ENCODE data around the gene TMEM14C. TPM values are rescaled to one million over a fixed set of nuclear protein-coding genes. Genes with fewer than 3 reads are reported as not detected.
"Not testable (repeated sequence)": the region's sequence is repeated elsewhere in the genome, so short reads cannot be mapped to it uniquely, and the experiment has no call there.

TMEM14C gene
- total and polyA plus RNA-seq, 12 donors, result 105 to 312 (median 162) TPM

DNA sequence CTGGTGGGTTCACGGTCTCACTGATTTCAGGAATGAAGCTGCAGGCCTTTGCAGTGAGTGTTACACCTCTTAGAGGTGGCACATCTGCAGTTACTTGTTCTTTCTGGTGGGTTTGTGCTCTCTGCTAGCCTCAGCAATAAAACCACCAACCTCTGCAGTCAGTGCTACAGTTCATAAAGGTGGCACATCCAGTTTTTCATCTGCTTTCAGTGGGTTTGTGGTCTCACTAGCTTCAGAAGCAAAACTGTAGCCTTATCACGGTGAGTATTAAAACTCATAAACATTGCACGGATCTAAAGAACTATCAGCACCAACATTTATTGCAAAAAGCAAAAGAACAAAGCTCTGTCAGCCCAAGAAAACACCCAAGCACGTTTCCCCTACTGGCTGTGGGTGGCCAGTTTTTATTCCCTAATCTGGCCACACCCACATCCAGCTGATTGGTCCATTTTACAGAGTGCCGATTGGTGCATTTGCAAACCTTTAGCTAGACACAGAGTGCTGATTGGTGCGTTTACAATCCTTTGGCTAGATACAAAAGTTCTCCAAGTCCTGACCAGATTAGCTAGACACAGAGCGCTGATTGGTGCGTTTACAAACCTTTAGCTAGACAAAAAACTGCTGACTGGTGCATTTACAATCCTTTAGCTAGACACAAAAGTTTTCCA lies 3.4 kb upstream of the TMEM14C start:
- Histone ChIP-seq H3K4me1 (replicated peaks in 1 of 2) (peaks cover 9 to 18% of the 10 kb centered on the region in 2 donors), H3K27ac (peak overlapping the region in 2 of 5 donors; percentile 54 to 78), H3K36me3 (replicated peaks in 1 of 2) (no peaks in the 10 kb centered on the region), H3K9me3 (replicated peaks in 1 of 3) (no peaks in the 10 kb centered on the region), H3K27me3 (no peaks in the 10 kb centered on the region), H3K4me3 (peak overlapping the region in 2 of 4 donors; percentile 62 to 67)
- no peak for TF ChIP-seq POLR2A (IDR thresholded peaks at IDR 0.05)
- TF ChIP-seq, protein P1, sequence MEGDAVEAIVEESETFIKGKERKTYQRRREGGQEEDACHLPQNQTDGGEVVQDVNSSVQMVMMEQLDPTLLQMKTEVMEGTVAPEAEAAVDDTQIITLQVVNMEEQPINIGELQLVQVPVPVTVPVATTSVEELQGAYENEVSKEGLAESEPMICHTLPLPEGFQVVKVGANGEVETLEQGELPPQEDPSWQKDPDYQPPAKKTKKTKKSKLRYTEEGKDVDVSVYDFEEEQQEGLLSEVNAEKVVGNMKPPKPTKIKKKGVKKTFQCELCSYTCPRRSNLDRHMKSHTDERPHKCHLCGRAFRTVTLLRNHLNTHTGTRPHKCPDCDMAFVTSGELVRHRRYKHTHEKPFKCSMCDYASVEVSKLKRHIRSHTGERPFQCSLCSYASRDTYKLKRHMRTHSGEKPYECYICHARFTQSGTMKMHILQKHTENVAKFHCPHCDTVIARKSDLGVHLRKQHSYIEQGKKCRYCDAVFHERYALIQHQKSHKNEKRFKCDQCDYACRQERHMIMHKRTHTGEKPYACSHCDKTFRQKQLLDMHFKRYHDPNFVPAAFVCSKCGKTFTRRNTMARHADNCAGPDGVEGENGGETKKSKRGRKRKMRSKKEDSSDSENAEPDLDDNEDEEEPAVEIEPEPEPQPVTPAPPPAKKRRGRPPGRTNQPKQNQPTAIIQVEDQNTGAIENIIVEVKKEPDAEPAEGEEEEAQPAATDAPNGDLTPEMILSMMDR (IDR thresholded peaks at IDR 0.05), result peak in 1 of 6 experiments; percentile 7
- intact Hi-C loops (cut with DNase I), result no loop called here
- 80 to 88% (median 82%) methylated on average over 8 of the region's 8 CpGs for WGBS, 4 donors
- DNase-seq, result peak in 1 of 7 donors; percentile 29

DNA sequence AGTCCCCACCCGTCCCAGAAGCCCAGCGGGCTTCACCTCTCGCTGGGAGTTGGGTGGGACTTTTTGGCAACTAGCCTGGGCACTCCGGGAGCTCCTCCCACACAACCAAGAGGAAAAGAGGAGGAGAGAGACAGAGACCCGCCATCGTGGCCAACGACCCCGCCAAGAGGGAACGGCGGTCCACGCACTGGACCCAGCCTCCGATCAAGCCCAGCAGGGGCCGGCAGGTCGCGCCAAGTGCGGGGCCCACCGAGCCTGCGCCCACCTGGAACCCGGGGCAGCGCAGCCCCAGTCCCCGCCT lies 3.0 kb upstream of the TMEM14C start:
- Histone ChIP-seq H3K27ac (peak overlapping the region in 4 of 5 donors; percentile 7 to 78 (median 57)), H3K36me3 (replicated peaks in 1 of 2) (no peaks in the 10 kb centered on the region), H3K9me3 (replicated peaks in 1 of 3) (no peaks in the 10 kb centered on the region), H3K4me3 (peak overlapping the region in 2 of 4 donors; percentile 62 to 67), H3K4me1 (replicated peaks in 1 of 2) (peaks cover 14 to 23% of the 10 kb centered on the region in 2 donors), H3K27me3 (no peaks in the 10 kb centered on the region)
- intact Hi-C loops (cut with DNase I), result no loop called here
- TF ChIP-seq, protein P1 (IDR thresholded peaks at IDR 0.05), result no peak
- TF ChIP-seq POLR2A (IDR thresholded peaks at IDR 0.05), result no peak
- WGBS, 4 donors, result 20 to 71% (median 32%) methylated on average over 2 to 21 of the region's 21 CpGs
- DNase-seq, result peak in 3 of 7 donors; percentile 22 to 35 (median 27)

DNA sequence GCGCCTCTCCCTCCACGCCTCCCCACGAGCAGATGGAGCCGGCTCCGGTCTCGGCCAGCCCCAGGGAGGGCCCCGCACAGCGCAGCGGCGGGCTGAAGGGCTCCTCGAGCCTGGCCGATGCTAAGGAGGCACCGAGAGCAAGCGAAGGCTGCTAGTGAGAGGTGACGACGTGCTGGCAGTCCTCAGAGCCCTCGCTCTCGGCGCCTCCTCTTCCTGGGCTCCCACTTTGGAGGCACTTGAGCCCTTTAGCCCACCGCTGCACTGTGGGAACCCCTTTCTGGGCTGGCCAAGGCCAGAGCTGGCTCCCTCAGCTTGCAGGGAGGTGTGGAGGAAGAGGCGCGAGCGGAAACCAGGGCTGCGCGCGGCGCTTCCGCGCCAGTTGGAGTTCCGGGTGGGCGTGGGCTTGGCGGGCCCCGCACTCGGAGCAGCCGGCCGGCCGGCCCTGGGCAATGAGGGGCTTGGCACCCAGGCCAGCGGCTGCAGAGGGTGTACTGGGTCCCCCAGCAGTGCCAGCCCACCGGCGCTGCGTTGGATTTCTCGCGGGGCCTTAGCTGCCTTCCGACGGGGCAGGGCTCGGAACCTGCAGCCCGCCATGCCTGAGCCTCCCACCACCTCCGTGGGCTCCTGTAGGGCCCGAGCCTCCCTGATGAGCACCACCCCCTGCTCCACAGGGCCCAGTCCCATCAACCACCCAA lies 2.5 kb upstream of the TMEM14C start:
- intact Hi-C loops (cut with DNase I), result no loop called here
- Histone ChIP-seq H3K9me3 (replicated peaks in 1 of 3) (no peaks in the 10 kb centered on the region), H3K4me3 (peak overlapping the region in 2 of 4 donors; percentile 62 to 67), H3K27ac (peak overlapping the region in 4 of 5 donors; percentile 7 to 78 (median 57)), H3K27me3 (no peaks in the 10 kb centered on the region), H3K36me3 (replicated peaks in 1 of 2) (no peaks in the 10 kb centered on the region), H3K4me1 (replicated peaks in 1 of 2) (peaks cover 19 to 28% of the 10 kb centered on the region in 2 donors)
- peak in 5 of 7 donors; percentile 19 to 60 (median 45) for DNase-seq
- TF ChIP-seq, protein P1 (IDR thresholded peaks at IDR 0.05), result no peak
- TF ChIP-seq POLR2A (IDR thresholded peaks at IDR 0.05), result peak in 1 of 2 donors; percentile 51
- WGBS, 4 donors, result 25 to 51% (median 31%) methylated on average over 14 to 49 of the region's 49 CpGs

DNA sequence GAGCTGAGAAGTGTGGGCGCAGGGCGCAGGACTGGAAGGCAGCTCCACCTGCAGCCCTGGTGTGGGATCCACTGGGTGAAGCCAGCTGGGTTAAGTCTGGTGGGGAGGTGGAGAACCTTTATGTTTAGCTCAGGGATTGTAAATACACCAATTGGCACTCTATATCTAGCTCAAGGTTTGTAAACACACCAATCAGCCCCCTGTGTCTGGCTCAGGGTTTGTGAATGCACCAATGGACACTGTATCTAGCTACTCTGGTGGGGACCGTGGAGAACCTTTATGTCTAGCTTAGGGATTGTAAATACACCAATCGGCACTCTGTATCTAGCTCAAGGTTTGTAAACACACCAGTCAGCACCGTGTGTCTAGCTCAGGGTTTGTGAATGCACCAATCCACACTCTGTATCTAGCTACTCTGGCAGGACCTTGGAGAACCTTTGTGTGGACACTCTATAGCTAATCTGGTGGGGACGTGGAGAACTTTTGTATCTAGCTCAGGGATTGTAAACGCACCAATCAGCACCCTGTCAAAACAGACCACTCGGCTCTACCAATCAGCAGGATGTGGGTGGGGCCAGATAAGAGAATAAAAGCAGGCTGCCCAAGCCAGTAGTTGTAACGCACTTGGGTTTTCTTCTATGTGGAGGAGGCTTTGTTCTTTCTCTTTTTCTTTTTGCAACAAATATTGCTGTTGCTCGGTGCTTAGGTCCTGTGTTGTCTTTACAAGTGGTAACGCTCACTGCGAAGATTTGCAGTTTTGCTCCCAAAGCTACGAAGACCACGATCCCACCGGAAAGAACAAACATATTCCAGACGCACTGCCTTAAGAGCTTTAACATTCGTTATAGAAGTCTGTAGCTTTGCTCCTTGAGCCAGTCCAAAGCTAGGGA lies 1.7 kb upstream of the TMEM14C start:
- peaks cover 19 to 33% of the 10 kb centered on the region in 2 donors for H3K4me1 ChIP-seq (replicated peaks in 1 of 2)
- H3K9me3 ChIP-seq (replicated peaks in 1 of 3); H3K36me3 ChIP-seq (replicated peaks in 1 of 2); intact Hi-C loops (cut with DNase I); H3K27me3 ChIP-seq: not testable (repeated sequence)
- H3K27ac ChIP-seq, result peak overlapping the region in 2 of 5 donors; percentile 60 to 78
- peak overlapping the region in 2 of 4 donors; percentile 62 to 67 for H3K4me3 ChIP-seq
- WGBS, 4 donors, result 84 to 96% (median 90%) methylated on average over 13 to 17 of the region's 17 CpGs
- peak in 1 of 7 donors; percentile 20 for DNase-seq

Data from adrenal gland (tissue), 12 donors.